ENCODE measurements around the gene REXO1. TPM values are rescaled to one million over a fixed set of nuclear protein-coding genes. Genes with fewer than 3 reads are reported as not detected.

The REXO1 gene
- total RNA-seq, 1 donor from 2014 or later = 40.0 TPM

DNA sequence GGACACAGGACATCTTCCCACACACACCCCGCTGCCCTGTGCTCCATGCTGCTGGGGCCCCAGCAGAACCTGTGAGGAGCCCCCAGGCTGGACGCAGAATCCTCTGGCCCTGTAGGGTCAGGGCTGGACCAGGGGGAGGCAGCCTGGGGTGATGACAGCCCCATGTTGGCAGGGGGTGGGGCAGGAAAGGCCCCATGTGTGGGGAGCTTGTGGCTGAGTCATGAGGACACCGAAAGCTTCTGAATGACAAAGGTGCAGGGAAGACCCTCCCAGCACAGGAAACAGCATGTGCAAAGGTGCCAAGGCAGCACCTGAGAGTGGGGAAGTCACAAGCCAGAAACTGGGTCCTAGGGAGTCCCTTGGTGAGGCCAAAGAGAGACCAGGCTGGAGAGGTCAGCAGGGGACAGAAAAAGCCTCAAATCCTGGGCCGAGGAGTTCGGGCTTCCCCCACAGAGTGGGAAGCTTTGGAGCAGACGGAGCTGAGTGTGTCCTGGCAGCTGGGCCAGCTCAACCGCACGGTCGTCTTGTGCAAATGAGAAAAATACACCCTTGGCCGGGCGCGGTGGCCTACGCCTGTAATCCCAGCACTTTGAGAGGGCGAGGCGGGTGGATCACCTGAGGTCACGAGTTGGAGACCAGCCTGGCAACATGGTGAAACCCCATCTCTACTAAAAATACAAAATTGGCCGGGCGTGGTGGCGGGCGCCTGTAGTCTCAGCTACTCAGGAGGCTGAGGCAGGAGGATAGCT lies 53.7 kb downstream of the REXO1 start:
- DNase-seq (ENCODE audit: extremely low read depth, low read depth, low spot score) = no peak

DNA sequence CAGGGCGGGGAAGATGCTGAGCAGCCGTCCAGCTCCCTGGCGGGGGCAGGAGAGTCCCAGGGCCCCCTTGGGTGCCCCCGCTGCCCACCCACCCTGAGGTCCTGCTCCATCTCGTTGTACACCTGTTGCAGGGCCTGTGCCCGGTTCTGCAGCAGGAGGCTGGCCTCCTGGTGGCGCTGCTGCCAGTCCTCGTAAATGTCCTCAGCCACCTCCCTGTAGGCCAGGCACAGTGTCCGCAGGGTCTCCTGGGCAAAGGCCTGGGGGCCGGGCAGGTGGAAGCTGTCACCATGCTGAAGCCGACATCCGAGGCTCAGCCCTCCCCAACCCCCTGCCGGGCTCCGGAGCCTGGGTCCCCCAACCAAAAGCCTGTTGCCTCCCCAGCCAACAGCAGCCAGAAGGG lies 56.4 kb downstream of the REXO1 start:
- DNase-seq (ENCODE audit: extremely low read depth, low read depth, low spot score) = no peak

DNA sequence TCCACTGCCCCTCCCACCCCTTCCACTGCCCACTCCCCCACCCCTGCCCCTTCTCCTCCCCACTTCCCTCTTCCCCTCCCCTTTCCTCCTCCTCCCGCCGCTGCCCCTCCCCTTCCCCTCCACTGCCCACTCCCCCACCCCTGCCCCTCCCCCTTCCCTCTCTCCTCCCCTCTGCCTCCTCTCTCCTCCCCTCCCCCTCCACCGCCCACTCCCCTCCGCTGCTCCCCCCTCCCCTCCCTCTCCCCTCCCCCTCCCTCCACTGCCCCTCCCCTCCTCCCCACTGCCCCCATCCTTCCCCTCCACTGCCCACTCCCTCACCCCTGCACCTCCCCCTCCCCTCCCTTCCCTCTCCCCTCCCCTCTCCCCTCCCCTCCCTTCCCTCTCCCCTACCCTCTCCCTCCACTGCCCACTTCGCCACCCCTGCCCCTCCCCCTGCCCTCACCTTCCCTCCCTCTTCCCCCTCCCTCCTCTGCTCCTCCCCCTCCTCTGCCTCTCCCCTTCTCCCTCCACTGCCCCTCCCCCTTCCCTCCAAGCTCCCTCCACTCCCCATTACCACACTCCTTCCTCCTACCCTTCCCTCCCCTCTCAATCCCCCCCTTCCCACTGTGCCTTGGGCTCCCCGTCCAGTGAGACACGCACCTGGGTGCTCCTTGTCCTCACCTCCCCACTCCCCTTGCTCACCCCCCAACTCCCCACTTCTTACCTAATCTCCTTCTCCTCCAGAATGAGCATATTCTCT lies 58.1 kb downstream of the REXO1 start:
- no peak for DNase-seq (ENCODE audit: extremely low read depth, low read depth, low spot score)

DNA sequence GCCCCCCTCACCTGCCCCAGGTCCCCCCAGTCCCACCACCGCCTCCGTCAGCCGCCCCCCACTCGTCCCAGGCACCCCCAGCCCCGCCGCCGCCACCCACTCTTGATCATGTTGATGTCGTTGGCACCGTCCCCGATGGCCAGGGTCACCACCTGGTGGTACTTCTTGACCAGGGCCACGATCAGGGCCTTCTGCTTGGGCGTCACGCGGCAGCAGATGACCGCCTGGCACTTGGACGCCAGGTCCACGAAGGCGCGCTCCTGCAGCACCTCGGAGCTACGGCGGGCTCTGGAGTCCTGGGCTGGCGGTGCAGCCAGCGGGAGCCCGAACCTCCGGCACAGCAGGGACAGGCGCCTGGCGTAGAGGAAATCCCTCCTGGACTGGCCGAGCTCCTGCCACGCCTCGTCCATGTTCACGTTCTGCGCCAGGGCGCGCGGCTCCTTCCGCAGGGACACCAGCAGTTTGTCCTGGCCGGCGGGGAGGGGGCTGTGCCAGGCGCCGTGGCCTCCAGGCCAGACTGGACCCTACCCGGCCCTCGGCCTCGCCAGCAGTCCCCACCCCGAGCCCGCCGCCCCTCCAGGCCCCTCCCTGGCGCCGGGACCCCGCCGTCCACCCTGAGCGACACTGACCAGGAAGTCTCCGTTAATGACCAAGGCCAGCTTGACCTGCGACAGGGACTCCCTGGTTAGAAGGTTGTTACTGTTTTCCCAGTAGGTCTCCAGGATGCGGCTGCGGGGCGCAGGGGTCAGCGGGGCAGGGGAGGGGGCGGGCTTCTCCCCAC lies 58.8 kb downstream of the REXO1 start:
- no peak for DNase-seq (ENCODE audit: extremely low read depth, low read depth, low spot score)

DNA sequence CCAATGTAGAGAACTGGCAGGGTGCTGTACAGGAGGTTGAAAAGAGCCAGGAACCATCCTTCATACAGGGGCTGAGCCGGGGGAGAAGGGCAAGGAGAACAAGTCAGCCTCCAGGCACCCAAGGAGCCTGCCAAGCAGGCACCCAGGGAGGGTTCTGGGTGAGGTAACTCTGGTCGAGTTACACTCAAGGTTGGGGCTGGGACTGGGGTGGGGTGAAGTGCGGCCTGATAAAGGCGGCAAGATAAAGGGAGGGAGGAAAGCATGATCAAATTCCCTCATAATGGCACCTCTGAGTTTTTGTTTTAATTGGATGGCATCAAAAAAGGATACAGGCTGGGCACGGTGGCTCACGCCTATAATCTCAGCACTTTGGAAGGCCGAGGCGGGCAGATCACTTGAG lies 61.2 kb downstream of the REXO1 start:
- no peak for DNase-seq (ENCODE audit: extremely low read depth, low read depth, low spot score)

DNA sequence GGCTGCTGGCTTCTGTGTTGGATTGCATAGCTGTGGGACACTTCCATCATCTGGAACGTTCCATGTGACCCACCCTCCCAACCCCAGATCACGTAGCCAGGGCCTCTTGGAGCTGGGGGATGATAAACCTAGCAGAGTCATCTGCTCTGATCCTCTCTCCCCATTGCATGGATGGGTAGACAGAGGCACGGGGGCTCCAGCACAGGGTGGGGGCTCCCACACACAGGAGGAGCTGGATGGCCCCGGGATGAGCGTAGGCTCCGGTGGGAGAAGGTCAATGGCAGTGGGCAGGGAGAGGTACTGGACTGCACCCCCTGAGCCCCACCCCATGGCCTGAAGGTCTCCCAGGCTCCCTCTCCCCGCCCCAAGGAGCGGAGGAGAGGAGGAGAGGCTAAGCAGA lies 61.6 kb downstream of the REXO1 start:
- no peak for DNase-seq (ENCODE audit: extremely low read depth, low read depth, low spot score)

DNA sequence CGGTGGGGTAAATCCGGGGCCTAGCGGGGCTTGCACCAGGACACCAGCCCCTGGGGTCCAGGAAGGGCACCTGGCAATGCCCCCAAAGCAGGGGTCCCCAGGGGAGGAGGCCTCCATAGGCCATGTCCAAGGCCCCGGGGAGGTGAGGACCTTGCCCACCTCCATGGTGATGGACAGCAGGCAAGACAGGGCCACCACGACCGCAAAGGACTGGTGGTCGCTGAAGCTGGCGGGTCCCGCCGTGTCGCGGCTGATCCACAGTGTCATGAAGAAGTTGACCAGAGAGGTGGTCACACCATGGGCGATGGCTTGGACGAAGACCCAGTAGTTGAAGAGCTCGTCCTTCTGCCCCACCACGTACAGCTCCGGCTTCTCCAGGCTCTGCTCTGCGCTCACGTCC lies 63.0 kb downstream of the REXO1 start:
- DNase-seq (ENCODE audit: extremely low read depth, low read depth, low spot score) = no peak

DNA sequence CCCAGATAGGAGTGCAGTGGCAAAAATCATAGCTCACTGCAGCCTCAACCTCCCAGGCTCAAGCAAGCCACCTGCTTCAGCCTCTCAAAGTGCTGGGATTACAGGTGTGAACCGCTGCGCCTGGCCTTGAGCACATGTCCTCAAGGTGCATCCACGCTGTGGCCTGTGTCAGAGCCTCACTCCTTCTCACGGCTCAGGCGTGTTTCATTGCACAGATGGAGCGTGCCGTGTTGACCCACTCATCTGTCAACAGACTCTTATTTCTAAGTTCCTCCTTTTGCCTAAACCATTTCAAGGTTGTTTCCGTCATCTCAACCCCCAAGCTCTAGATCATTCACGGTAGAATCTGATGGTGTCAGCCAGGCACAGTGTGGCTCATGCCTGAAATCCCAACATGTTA lies 64.4 kb downstream of the REXO1 start:
- no peak for DNase-seq (ENCODE audit: extremely low read depth, low read depth, low spot score)

DNA sequence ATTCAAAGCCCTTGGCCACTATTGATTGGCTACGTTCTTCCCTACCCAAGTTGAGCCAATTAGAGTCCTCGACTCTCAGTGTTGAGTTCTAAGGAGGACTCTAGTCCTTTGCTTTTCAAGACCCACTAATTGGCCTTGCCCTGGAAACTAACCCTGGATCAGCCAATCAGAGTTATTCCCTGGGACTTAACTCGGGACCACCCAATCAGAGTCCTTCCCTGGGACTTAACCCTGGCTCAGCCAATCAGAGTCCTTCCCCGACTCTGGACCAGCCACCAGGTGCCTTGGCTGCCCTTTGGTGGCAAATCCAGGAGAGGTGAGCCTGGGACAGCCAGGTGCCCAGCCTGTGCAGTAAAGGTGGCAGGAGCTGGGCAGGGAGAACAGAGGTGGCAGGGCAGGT lies 64.9 kb downstream of the REXO1 start:
- DNase-seq (ENCODE audit: extremely low read depth, low read depth, low spot score) = no peak

DNA sequence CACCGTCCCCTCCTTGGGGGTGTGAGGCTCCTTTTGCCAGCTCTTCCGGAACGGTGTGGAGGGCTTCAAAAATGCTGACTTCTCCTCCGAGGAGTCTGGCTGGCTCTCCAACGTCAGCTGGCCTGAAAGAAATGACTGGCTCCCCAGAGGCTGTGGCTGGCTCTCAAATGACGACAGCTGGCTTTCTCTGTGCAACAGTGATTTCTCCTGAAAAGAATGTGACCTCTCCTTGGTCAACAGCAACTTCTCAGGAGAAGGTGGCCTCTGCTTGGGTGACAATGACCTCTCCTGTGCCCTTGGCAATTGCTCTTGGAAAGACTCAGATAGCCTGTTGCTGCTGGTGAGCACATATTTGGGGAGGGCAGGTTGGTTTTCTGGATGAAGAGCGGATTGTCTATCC lies 65.8 kb downstream of the REXO1 start:
- DNase-seq (ENCODE audit: extremely low read depth, low read depth, low spot score) = no peak

DNA sequence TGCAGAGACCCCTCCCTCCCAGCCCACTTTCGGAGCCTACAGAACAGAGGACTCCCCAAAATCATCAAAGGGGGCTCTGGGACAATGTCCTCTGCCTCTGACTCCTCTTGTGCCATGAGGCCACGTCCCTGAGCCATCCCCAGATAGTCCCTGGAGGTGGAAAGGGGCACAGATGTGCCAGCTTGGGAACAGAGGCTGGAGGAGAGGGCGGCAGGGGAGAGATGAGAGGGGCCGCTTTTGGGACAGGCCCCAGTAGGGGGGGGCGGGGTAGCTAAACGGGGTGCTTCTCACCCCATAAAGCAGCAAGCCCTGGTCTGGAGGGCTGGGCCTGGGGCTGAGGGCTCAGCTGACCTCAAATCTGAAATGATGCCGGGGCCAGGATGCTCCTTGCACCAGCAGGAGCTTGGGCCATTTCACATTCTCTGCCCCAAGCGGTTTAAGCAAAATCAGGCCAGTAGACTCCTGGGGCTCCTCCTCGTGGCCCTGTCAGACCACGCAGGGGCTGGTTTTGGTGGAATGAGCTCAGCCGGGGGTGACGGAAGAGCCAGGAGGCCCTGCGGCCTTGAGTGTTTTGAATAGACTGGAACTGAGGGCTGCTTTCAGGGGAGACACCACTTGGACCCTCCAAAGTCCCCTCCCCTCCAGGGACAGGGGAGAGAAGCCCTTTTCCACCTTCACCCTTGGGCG lies 67.9 kb downstream of the REXO1 start:
- DNase-seq (ENCODE audit: extremely low read depth, low read depth, low spot score) = no peak

DNA sequence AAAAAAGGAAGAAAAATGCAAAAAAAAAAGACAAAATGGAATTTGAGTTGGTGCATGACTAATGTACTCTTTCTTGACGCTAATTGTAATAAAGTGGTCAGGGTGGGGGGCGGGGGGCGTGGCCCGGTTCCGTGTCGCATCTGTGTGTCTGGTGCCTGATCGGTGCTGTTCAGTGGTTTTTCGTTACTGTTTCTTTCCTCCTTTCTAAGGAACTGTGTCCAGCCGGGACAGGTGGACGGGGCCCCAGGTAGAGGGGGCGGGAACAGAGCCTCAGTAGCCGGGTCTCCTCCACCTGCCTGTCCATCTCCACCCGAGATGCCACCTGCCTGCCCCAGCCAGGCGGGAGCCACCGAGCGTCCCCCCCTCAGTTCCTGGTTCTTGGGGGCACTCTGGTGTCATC lies 68.7 kb downstream of the REXO1 start:
- no peak for DNase-seq (ENCODE audit: extremely low read depth, low read depth, low spot score)

DNA sequence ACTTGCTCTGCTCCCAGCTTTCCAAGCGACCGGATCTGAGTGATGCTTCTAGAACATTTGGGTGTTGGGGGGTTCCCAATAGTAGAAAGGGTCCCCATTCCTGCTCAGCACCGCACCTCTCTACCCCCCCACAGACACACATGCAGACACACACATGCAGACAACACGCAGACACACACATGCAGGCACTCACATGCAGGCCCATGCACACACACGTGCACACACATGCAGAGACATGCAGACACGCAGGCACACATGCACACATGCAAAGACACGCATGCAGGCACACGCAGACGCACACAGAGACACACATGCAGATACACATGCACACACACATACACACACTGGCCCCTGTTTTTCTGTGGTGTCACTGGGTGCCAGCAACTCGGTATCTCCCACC lies 71.1 kb downstream of the REXO1 start:
- no peak for DNase-seq (ENCODE audit: extremely low read depth, low read depth, low spot score)

DNA sequence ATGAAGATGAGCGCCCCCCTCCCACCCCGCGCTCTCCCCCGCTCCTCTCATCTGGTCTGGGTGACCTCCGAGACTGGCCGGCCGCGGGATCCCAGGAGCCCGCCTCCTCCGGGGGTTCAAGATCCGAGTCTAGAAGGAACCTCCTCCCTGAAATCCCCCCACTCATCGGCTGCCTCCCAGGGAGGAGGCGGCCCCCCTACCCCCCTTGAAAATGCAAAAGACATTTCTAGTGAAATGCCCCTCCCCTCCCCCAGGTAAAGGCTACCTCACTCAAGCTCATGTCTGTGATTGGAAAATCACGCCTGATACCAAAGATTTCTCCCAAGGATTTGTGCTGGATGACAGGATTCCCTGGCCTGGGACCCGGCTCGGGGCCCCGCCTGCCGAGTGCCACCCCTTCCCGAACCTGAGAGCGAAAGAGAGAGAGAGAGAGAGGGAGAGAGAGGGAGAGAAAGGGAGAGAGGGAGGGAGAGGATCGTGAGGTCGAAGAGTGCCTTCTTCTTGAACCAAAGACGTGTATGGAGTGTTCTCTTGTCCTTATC lies 71.6 kb downstream of the REXO1 start:
- DNase-seq (ENCODE audit: extremely low read depth, low read depth, low spot score) = no peak

DNA sequence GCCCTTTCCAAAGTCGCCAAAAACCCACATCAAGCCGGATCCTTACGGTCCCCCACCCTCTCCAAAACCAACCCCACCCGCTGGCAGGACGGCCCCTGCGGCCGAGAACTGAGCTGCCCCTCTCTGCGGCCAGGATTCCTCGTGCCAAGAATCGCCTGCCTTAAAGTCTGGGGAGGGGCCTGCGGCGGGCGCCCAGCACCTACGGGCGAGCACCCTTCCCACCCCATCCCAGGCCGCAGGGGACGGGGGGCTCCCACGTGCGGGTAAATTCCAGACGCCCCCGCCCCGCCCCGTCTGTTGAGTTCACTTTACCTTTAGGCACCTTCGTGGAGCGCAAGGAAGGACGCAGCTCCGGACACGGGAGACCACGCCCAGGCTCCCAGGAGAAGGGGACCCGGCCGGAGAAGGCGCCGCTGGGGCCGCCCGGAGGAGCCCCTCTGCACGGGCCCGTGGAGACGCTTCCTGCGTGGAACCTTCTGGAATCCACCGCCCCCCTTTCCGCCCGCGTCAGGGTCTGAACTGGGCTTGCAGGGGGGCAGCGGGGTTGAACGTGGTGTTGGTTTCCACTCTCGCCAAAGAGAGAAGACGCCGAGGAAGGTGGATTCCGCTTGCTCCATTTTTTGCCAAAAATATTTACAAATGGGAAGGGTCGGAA lies 72.2 kb downstream of the REXO1 start:
- no peak for DNase-seq (ENCODE audit: extremely low read depth, low read depth, low spot score)

DNA sequence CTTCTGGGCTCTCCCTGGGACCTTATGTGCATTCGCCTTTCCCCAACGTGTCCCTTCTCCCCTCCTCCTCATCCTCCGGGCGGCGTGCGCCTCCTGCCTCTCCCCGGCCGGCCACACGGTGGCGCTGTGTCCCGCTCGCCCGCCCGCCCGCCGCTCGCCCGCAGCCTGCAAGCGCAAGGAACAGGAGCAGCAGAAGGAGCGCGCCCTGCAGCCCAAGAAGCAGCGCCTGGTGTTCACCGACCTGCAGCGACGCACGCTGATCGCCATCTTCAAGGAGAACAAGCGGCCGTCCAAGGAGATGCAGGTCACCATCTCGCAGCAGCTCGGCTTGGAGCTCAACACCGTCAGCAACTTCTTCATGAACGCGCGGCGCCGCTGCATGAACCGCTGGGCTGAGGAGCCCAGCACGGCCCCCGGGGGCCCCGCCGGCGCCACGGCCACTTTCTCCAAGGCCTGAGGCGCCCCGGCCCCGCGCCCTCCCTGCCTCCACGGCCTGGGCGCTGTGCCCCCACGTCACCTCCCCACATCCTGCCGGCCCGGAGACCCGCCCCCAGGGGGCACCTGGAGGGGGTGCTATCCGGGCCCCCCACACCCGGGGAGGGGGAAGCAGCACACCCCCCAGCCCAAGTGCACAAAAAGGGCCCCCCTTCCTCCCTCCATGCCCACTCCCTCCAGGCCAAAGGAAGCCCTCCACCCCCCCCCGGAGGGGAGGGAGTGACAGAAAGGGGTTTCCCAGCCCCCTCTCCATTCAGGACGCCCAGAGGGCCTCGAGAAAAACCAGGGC lies 73.1 kb downstream of the REXO1 start:
- no peak for DNase-seq (ENCODE audit: extremely low read depth, low read depth, low spot score)

DNA sequence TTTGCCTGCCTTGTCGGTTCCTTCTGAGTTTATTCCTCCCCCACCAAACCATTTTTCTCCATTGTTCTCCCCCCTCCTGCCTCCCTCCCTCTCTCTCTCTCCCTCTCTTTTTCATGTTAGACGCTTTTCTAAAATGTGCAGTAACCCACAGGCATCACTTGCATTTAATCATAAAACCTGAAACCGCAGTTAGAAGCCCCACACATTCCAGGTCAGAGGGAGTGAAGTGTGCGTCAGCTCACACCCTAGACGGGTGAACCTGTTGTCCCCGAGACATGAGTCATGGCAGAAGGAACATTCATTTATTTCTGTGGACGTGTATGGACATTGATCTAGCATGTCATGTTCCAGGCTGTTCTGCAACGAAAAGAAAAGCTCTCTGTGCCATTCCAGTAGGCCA lies 75.1 kb downstream of the REXO1 start:
- DNase-seq (ENCODE audit: extremely low read depth, low read depth, low spot score) = no peak

DNA sequence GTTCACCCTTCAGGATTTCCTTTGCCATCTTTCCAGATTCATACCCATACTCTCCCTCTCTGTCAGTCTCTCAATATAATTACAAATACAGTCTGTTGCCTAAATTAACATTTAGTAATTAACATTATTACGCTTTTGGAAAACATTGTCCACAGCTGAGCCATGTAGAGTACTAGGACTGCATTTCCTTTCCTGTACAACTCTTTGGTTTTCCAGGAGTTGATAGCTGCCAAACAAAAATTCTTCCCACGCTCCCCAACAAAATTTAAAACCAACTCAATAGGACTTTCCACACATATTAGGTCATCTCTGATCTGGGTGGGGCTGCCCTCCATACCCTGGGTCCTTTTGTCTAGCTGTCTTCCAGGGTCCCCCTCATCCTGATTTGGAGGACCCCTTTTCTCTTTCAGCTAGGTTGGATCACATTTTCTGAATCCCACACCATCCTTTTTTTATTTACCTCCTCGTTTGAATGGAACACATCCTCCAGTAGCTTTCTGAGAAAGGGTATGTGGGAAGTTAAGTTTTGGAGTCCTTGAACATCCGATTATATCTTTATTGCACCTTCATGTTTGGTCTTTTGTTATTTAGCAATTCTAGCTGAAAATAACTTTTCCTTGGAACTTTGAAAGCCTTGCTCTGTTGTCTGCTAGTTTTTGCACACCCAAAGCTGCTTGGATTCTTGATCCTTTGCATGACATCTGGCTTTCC lies 77.3 kb downstream of the REXO1 start:
- no peak for DNase-seq (ENCODE audit: extremely low read depth, low read depth, low spot score)

DNA sequence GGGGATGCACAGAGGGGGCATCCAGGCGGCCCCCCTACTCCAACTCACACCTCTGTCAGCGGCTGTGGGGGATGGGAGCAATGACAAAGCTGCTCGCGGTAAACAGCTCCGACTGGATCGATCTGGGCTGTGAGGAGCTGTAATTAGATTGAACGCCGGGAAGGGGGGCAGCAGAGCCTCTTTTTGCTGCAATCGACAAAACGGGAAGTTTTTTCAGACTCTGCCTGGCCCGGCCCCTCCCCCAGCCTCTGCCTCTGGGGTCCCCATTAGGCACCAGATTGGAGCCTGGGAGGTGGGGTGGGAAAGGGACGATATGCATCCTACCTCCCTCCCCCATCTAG lies 78.7 kb downstream of the REXO1 start:
- DNase-seq (ENCODE audit: extremely low read depth, low read depth, low spot score) = no peak
